ENCODE data around the gene NXPH3.
"Not testable (repeated sequence)": the region's sequence is repeated elsewhere in the genome, so short reads cannot be mapped to it uniquely, and the experiment has no call there.

Gene NXPH3

DNA sequence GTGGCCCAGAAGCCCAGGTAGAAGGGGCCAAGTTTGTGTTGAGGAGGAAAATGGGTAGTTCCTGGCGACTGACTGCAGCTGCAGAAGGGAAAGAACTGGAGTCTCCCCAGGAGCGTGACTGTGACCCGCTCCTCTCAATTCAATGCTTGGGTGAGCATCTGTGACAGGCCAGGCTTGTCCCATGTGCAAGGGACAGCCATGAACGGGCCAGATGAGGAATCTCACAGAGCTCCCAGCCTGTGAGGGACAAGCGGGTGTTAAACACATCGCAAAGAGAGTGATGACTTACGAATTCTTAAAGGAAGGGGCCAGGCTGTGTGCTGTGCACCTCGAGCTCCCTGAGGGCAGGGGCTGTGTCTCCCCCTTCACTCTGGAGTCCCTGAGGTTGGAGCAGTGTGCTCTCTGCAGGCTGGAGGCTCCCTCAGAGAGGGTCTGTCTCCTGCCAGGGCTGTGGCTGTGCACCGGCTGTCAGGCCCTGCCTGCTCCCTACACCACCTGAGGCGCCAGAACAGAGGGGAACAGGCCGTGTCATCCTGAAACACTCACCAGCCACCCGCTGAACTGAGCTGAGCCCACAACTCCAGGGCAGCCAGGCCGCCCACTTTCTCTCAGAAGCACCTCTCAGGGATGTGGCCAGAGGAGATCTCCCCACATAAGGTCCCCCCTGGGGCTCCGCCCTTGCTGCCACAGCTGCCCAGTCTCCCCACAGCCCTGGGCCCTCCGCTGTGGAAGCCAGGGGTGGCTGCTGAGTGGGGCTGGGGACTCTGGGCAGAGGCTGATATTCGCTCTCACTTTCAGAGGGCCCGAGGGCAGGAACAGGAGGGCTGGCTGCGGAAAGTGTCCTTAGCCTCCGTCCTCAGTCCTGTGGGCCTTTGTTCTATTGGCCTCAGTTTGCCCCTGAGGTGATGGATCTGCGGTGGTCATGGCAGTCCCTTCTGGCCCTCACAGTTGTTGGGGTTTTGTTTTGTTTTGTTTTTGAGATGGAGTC, 25.7 kb upstream of the NXPH3 start:
- DNase-seq (ENCODE audit: insufficient read length, low spot score) (no peak), FAIRE-seq (no peak)
- TF ChIP-seq, protein P1, sequence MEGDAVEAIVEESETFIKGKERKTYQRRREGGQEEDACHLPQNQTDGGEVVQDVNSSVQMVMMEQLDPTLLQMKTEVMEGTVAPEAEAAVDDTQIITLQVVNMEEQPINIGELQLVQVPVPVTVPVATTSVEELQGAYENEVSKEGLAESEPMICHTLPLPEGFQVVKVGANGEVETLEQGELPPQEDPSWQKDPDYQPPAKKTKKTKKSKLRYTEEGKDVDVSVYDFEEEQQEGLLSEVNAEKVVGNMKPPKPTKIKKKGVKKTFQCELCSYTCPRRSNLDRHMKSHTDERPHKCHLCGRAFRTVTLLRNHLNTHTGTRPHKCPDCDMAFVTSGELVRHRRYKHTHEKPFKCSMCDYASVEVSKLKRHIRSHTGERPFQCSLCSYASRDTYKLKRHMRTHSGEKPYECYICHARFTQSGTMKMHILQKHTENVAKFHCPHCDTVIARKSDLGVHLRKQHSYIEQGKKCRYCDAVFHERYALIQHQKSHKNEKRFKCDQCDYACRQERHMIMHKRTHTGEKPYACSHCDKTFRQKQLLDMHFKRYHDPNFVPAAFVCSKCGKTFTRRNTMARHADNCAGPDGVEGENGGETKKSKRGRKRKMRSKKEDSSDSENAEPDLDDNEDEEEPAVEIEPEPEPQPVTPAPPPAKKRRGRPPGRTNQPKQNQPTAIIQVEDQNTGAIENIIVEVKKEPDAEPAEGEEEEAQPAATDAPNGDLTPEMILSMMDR (IDR thresholded peaks at IDR 0.05; ENCODE audit: insufficient read depth, missing control alignments) = no peak

DNA sequence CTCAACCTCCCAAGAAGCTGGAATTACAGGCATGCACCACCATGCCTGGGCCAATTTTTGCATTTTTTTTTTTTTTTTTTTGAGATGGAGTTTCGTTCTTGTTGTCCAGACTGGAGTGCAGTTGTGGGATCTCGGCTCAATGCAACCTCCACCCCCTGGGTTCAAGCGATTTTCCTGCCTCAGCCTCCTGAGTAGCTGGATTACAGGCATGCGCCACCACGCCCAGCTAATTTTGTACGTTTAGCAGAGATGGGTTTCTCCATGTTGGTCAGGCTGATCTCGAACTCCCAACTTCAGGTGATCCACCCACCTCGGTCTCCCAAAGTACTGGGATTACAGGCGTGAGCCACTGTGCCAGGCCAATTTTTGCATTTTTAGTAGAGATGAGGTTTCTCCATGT, 24.9 kb upstream of the NXPH3 start:
- not testable (repeated sequence) for FAIRE-seq; DNase-seq (ENCODE audit: insufficient read length, low spot score)

DNA sequence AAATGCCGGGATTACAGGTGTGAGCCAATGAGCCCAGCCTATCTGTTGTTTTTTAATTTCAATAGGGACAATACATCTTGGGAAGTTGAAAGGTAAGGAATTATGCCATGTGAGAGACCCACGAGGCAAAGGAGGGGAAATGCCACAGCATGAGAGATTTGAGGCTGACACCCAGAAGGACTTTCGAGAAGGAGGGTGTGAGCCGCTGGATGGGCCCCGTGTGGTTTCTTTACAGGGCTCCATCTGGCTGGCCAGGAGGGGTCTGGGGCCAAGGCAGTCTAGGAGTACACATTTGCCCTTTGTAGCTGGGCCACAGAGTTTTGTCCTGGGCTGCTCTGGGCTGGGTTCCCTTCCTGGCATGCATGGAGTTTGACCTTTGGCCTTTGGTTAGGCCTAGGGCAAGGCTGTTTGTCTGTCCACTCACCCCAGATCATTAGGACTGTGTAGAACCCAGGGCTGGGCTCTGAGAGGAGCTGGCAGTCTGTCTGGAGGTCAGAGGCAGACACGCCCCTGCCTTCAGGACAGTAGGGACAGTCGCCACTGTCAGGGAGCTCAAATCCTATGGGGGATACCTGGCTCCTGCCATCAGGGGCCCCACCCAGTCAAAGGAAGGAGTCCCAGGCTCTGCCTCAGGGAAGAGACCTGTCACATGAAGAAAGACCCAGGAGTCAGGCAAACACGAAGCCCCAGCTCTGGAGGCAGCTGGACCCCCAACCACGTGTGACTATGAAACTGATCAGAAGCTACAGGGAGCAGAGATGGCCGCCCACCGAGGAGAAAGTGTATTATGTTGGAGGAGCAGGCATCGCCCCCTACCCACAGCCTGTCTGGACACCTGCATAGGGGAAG, 24.2 kb upstream of the NXPH3 start:
- FAIRE-seq (no peak), DNase-seq (ENCODE audit: insufficient read length, low spot score) (no peak)
- TF ChIP-seq, protein P1 (IDR thresholded peaks at IDR 0.05; ENCODE audit: insufficient read depth, missing control alignments) = no peak

DNA sequence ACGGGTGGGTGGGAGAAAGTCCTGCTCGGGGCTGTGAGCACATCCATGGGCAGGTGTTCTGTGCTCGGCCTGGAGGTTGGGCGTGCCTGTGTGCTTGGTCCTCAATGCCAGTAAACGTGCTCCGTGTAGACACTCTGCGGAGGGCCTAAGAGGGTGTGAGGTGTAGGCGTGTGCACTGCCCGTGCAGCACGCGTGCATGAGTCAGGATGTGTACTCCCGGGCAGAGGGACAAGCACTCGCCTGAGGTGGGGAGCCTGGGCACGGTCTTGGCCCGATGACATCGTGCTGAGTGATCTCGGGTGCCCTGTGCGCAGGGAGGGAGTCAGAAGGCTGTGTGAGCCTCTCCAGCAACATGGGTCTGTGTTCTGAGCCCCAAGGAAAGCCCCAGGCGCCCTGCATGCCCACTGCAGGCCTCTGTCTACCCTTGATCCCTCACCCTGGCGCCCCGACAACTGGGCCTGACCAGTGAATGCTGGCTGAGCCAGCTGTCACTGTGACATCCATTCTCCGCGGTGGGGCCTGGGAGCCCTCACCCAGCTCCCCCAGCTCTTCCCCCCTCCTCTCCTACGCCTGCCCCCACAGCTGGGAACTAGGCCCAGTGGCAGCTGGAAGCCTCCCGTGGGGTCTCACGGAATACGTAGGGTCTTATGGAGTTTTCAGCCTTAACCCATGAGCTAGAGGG, 23.5 kb upstream of the NXPH3 start:
- FAIRE-seq (no peak), DNase-seq (ENCODE audit: insufficient read length, low spot score) (no peak)
- TF ChIP-seq, protein P1 (IDR thresholded peaks at IDR 0.05; ENCODE audit: insufficient read depth, missing control alignments) = no peak

DNA sequence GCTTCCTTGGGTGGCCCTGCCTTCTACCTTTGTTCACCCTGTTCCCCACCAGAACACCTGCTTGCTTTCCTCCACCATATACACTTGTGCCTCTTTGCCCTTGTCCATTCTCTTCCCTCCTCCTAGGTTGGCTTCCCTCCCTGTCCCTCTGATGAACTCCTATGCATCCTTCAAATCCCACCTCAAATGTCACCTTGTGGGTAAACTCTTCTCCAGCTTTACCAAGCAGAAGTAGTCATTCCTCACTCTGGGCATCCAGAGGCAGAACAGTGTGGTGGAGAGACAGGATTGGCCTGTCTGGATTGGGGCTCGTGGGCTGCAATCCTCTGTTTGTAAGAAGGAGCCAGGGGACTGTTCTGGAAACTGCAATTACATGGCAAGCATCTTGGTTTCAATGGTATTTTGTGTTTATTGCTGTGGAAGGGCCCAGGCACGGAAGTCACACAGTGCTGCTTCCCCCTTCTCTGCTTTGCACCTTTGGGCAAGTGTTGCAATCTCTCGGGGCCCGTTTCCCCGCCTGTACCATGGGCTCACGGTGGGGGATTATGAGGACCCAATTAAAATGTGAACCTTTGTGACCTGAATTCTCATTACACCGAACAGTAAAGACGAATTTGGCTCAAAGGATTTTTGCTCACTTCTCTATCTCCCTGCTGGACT, 21.9 kb upstream of the NXPH3 start:
- DNase-seq (ENCODE audit: insufficient read length, low spot score) (no peak), FAIRE-seq (no peak)
- TF ChIP-seq, protein P1 (IDR thresholded peaks at IDR 0.05; ENCODE audit: insufficient read depth, missing control alignments) = no peak

DNA sequence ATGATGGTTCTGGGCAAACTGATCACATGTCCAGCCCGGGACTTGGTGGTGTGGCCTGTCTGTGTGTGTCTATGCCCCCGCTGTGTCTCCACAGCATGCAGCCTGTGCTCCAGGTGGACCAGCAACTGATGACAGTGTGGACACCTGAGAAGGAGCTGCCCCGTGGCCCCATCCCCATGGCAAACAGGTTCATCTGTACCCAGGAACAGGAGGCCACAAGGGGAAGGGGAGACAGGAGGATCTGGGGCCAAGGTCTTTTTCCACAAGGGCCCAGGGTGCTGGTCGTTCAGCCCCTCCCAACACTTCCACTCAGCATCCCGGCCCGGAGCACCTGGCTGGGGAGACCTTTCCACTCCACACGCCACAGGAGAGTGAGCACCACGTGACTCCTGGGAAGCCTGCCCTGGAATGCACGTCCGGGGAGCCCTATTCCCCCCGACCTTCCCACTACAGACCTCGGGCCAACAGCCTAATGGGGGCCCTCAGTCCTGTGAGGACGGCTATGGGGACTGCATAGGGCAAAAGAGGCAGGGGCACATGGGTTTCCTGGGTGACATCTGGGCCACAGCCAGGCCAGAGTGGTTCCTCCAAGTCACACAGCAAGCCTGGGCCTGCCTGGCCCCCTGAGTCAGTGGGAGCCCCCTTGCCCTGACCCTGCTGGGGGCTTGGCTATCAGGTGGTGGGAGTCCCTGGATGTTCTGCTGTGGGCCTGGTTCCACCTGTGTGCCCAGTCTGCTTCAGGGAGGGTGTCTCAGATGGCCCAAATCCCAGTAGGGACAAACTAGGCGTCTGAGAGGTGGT, 20.8 kb upstream of the NXPH3 start:
- FAIRE-seq (no peak), DNase-seq (ENCODE audit: insufficient read length, low spot score) (no peak)
- TF ChIP-seq, protein P1 (IDR thresholded peaks at IDR 0.05; ENCODE audit: insufficient read depth, missing control alignments) = no peak
